Limb (tissue), 2 donors: ENCODE results near the gene MX2.

Source experiments
- DNase-seq, 2 donors: peaks; one replicate each; pipeline ENCODE4 v3.0.0-alpha.2; 2016; ENCODE audit errors: extremely low spot score in 2 of 2

The MX2 gene

DNA sequence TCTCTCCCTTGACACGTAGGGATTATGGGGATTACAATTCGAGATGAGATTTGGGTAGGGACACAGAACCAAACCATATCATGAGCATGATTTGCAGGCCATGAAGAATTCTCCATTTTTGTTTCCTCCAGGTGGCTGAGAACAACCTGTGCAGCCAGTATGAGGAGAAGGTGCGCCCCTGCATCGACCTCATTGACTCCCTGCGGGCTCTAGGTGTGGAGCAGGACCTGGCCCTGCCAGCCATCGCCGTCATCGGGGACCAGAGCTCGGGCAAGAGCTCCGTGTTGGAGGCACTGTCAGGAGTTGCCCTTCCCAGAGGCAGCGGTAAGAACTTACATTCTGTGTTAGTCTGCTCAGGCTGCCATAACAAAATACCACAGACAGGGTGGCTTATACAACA, 73.9 kb downstream of the MX2 start:
- no peak for DNase-seq

DNA sequence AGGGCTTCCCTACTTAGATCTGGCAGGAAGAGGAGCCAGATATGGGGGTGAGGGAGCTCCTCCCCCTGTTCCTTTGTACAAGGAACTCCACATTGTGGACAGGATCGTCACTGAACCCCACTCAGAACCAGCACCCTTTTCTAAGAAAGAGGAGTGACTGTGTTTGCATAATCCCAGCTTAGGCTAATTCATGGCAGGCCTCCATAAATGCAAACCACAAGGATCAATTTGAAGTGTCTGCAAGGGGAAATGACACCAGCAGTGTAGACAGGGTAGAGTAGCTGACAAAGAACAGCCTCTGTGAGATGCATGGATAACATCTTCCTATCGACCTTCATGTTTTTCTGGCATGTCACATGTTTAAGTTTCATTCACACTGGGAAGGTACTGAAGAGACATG, 75.9 kb downstream of the MX2 start:
- DNase-seq = no peak

DNA sequence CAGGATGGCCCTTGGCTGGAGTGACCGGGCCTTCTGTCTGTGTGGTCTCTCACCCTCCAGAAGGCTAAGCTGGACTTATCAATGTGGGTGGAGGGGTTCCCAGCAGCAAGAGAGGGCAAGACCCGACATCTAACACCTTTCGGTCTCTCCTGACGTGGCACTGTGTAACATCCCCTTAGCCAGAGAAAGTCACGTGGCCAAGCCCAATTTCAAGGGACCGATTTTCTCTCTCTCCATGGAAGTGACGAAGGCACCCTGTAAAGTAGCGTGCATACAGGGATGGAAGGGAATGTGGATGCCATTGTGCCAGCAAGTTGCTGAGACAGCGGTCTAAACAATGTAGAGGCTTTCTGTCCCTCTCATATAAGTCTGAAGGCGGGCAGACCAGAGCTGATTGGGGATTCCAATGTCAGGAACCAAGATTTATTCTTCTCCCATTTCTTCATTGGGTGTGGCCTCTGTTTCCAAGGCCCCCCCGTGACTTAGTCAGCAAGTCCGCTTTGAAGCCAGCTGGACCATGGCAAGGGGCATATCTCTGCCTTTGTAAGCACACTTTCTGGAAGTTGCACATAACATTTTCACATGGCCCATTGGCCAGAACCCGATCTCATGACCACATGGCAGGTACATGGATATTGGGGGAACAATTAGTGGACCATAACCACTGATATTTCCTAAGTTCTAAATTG, 76.7 kb downstream of the MX2 start:
- DNase-seq = no peak

DNA sequence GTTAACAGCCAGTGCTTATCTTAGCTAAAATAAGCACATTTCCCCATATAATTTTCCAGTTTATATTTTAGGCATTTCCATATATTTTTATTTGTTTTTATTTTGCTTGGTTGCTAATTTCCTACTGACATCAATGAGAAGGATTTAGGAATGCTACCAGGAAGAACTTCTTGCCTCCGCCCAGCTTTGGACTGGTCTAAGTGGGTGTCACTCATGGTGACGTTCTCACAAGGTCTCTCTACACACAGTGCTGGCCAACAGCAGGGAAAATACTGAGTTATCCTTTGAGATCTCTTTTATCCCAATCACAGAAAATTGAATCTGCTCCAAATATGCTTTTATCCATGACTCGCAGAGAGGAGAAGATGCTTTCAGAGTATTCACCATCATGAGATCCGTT, 77.4 kb downstream of the MX2 start:
- DNase-seq = no peak

DNA sequence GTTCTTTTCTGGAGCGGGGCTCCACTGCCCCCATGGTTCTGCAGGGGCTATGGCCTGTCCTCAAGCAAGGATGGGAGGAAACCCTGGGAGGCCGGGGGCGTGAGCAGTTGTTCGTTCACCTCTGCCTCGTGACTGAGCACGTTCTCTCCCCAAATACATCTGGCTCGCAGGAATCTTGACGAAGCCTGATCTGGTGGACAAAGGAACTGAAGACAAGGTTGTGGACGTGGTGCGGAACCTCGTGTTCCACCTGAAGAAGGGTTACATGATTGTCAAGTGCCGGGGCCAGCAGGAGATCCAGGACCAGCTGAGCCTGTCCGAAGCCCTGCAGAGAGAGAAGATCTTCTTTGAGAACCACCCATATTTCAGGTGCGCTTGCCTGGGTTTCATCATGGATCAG, 79.7 kb downstream of the MX2 start:
- no peak for DNase-seq

DNA sequence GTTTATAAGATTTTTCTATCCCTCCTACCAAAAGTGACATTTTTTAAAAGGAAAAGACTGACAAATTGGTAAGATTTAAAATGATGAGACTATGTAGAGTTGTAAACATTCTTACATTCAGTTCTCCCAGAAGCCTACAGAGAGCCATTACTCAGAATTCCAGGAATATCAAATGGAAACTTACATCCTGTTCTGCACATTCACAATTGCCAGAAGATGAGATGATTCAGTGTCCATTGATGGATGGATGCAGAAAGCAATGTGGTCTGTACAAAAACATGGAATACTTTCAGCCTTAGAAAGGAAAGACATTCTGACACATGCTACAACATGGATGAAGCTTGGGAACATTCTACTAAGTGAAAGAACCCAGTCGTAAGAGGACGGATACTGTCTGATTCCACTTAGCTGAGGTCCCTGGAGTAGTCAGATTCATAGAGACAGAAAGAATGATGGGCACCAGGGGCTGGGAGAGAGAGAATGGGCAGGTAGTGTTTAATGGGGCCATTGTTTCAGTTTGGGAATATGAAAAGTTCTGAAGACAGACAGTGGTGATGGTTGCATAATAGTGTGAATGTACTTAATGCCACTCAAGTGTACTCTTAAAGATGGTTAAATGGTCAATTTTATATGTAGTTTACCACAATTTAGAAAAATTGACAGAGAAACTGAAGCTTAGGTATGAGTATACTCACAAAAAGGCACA, 80.8 kb downstream of the MX2 start:
- DNase-seq = no peak

DNA sequence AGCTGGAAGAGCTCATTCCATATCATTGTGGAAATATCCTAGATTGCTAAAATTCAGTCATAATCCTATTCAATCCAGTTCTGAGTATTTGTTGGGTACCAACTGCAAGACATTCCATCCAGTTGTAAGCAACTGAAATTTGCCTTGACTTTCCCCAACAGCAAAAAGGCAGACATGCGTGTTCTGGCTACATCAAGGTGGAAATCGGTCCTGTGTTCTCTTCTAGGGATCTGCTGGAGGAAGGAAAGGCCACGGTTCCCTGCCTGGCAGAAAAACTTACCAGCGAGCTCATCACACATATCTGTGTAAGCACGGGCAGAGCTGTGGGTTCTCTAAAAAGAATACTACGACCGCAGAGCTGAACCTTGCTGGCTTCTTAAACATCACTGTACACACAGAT, 81.7 kb downstream of the MX2 start:
- no peak for DNase-seq

DNA sequence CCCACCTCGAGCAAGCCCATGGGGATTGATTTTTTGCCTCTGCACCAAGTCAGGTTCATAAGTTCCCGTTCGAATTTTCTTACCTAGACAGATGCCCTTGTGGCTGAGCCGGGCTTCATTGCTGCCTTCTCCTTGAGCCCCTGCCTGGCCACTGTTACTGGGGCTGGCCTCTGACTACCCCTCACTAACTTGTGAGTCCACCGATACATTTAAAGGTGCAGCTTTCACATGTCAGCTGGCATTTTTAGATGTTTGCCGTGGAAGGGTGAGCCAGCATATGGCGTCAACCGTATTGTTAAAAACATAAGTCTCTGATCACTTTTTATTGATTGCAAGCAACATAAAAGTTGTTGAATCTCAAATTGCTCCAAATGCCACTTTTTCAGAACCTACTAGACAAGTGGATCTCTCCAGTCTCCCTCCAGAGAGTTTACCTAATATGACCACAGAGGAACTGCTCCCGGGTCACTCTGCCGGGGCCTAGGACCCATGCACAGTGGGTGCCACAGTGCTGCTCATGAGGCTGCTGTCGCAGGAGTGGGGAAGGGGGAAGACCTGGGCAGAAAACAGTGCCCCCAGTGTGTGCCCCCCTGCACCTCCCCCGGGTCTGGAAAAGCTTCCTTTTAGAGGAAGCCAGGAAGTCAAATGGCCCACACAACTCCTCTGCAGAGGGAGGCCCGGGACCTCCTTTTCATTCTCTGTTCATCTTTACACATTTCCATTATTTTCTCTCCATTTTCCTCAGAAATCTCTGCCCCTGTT, 83.1 kb downstream of the MX2 start:
- DNase-seq = no peak

DNA sequence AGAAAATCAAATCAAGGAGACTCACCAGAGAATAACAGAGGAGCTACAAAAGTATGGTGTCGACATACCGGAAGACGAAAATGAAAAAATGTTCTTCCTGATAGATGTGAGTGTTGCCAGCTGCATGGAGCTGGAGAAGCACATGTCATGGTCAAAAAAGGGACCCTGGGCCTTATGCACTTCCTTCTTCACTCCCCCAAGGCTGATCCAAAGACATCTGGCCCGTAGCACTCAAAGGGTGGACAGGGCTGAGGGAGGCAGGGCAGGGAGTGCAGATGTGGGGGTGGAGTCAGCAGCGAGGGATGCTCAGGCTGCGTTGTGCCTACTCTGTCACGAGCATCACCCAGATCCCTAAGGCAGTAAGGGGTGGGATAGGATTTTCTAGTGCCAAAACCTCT, 83.6 kb downstream of the MX2 start:
- DNase-seq = no peak

DNA sequence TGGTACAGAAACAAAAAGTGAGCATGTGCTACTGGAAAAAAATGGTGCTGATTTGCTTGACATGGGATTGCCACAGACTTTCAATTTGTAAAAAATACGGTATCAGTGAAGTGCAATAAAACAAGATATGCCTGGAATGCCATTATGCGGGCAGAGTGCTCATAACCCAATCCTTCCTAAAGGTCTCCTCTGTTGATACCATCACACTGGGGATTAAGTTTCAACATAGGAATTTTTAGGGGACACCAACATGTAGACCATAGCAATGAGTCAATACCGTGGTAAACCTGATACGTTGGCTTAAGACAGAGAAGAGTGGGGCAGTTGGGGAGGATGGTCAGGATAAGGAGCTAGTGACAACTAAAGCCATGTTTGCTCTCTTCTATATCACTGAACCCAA, 84.8 kb downstream of the MX2 start:
- DNase-seq = no peak

DNA sequence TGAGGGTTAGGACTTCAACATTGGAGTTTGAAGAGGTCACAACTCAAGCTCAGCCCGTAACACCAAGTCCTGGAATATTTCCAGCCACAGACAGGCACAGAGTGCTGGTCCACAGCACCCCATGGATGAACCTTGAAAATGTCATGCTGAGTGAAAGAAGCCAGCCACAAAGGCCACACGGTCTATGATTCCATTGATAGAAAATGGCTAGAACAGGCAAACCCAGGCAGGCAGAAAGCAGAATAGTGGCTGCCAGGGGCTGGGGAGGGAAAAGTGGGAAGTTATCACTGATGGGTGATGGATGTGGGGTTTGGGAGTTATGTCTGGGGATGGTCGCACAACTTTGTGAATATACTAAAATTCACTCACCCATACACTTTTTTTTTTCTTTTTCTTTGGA, 85.5 kb downstream of the MX2 start:
- no peak for DNase-seq

DNA sequence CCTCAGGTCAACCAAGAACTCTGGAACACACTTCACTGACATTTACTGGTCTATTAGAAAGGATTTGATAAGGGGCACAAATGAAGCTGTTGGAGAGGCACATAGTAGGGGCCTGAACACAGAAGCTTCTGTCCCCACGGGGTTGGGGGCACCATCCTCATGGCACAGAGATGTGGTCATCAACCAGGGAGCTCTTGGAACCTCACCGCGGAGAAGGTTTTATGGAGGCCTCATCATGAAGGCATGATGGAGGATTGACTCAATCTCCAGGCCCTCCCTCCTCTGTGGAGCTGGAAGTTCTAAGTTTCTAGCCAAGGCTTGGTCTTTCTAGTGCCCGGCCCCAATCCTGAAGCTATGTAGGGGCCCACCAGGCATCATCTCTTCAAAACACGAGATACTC, 87.8 kb downstream of the MX2 start:
- DNase-seq = no peak

DNA sequence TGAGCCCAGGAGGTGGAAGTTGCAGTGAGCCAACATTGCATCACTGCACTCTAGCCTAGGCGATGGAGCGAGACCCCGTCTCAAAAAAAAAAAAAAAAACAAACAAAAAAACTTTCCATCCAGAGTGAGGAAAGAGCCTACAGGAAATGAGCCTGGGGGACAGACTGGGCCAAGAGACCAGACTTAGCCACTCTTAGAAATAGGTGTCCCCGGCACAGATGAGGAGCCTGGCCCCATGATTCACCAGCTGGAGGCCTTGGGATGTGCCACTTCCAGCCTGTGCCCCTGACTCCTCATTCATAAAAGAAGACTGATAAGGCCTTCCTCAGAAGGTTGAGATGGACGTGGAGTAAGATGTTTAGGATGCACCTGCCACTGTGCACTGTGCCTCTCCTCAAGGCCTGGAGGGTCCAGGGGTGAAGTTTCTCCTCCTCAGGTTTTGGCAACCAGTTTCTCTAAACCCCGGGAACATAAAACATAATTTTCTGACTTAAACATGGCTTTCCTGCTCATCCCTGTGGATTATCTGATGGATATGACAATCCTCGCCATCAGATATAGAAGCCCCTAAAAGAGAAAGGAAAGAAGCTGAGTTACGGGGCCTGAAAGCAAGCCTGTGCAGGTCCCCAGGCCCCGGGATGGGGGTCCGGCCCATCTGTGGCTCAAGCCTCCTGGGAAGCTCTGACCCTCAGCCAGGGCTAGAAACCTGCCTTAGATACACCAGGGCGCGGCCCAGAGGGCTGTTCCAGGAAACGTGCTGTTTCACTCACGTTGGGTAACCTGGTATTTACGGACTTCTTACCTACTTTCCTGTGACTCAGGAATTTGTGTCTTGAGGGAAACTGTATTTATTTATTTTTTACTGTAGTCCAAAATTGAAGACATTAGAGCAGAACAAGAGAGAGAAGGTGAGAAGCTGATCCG, 90.2 kb downstream of the MX2 start:
- DNase-seq = no peak

DNA sequence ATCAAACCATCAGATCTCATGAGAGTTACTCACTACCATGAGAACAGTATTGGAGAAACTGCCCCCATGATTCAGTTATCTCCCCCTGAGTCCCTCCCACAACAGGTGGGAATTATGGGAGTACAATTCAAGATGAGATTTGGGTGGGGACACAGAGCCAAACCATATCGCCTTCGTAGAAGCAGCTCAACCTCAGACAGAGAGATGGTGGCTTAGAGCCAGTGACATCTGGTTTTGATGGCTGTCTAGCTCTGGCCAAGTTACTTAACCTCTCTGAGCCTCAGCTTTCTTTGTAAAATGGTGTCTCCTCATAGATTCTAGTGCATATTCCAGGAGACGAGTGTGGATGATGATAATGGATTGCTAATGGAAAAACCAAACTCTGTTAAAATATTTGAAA, 91.4 kb downstream of the MX2 start:
- no peak for DNase-seq

DNA sequence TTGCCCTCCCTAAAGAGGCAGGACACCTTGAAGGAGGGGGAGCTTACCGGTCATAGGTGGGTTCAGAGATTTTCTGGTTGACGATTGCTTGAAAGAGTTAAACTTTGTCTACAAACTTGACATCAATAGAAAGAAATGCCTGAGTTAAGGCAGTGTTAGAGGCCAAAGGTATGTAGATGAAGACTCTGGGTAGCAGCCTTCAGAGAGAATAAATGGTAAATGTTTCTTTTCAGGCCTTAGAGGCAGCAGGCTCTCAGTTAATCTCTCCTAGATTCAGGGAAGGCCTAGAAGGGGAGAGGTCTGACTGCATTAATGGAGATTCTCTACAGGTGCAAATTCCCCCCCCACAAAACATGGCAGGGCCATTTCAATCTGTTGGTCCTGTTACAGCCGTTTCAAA, 91.9 kb downstream of the MX2 start:
- DNase-seq = no peak

DNA sequence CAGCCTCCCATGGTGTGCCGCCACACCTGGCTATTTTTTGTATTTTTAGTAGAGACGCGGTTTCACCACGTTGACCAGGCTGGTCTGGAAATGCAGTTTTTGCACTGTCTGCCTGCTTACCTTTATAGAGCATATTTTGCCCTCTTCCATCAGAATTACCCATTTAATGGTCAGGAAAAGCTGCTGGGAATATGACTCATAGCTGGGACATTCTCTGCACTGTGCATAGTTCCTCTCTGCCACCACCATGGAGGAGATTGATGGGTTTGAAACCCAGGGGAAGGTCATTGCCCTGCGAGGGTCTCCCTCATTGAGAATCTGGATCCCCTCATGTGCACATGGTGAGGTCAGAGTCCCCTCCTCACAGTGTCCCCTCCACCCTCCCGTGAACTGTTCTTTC, 96.3 kb downstream of the MX2 start:
- DNase-seq = no peak

DNA sequence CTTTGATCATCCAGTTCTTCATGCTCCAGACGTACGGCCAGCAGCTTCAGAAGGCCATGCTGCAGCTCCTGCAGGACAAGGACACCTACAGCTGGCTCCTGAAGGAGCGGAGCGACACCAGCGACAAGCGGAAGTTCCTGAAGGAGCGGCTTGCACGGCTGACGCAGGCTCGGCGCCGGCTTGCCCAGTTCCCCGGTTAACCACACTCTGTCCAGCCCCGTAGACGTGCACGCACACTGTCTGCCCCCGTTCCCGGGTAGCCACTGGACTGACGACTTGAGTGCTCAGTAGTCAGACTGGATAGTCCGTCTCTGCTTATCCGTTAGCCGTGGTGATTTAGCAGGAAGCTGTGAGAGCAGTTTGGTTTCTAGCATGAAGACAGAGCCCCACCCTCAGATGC, 96.7 kb downstream of the MX2 start:
- DNase-seq = no peak
